Calu3 (cell line): ENCODE results near the gene ABTB2. TPM values are rescaled to one million over a fixed set of nuclear protein-coding genes. Genes with fewer than 3 reads are reported as not detected.

ENCODE experiments used
- BruUV-seq: library from RNA; stranded (reverse); fragments of 400-500 nt; replicated peaks from 2 replicates; lab custom pipeline; 2021; lab: Mats Ljungman, UMichigan
- CTCF ChIA-PET: fragments of 300-600 bp; sonication (Branson Sonifier 250); formaldehyde crosslinking; loops from one replicate; lab custom pipeline; 2022; ENCODE audit warnings: antibody characterized with exemption; lab: Charles Lee
- DNase-seq: peaks from one replicate; pipeline ENCODE4 v3.0.0; 2022
- H3K27ac Mint-ChIP-seq: one replicate; pipeline ENCODE4 v1.8.0; 2022; ENCODE audit warnings: mixed read lengths; ENCODE audit not compliant: unreplicated experiment
- H3K27me3 Mint-ChIP-seq: one replicate; pipeline ENCODE4 v1.8.0; 2022; ENCODE audit warnings: mixed read lengths; ENCODE audit not compliant: unreplicated experiment
- H3K36me3 Mint-ChIP-seq: one replicate; pipeline ENCODE4 v1.8.0; 2022; ENCODE audit warnings: mild to moderate bottlenecking, moderate library complexity, mixed read lengths; ENCODE audit not compliant: insufficient read depth, unreplicated experiment
- H3K4me1 Mint-ChIP-seq: one replicate; pipeline ENCODE4 v1.8.0; 2022; ENCODE audit warnings: mild to moderate bottlenecking, low read depth, mixed read lengths; ENCODE audit not compliant: unreplicated experiment
- H3K4me3 Mint-ChIP-seq: one replicate; pipeline ENCODE4 v1.8.0; 2022; ENCODE audit warnings: mild to moderate bottlenecking, low read depth, moderate library complexity, mixed read lengths; ENCODE audit not compliant: unreplicated experiment
- H3K9me3 Mint-ChIP-seq: one replicate; pipeline ENCODE4 v1.8.0; 2022; ENCODE audit warnings: low read depth, mixed read lengths; ENCODE audit not compliant: unreplicated experiment
- intact Hi-C: fragments of 100-400 bp; cut with micrococcal nuclease; formaldehyde crosslinking; loops from one replicate; pipeline ENCODE4 v1.10.0; 2022; ENCODE audit not compliant: unreplicated experiment
- total RNA-seq: library from RNA; stranded (reverse); gene quantifications from 2 replicates; pipeline ENCODE4 v1.2.3, GENCODE V29; 2022
- TF ChIP-seq, protein P1 (sequence below): fragments of 200-600 bp; IDR thresholded peaks from one replicate; pipeline ENCODE4 v1.8.0; 2022; ENCODE audit warnings: antibody characterized with exemption; ENCODE audit not compliant: unreplicated experiment

Gene ABTB2
- total RNA-seq, 1 experiment from 2014 or later, result 24.8 TPM

DNA sequence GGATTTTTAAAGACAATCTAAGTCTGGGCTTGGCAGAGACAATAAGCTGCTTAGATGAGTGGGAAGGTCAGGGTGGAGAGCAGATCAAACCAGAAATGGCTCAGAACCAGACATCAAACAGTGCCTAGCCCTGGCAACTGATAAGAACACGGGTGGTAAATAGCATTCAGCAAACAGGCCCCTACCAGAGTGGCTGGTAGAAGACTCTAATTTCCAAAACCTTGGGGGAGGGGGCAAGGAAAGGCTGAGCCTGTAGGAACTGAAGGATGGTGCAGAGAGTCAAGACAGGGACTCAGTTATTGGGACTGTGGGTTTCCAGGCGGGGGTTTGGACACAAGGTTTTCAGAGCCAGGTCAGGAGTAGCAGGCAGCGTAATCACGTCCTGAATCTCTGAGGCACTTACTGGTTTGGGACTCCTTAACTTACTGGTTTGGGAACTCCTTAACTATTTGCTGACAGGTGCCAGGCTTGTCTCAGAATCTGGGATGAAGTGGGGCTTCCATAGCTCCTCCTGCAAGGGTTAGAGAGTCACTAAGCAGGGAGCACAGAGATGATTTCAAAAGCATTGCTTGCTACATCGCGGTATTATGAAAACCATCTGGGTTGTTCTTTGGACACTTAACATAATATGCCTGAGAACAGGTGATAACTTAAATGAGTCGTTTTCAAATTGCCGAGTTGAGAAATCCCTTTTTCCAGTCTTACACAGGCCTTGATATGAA is 5.7 kb upstream of the ABTB2 start:
- Mint-ChIP-seq H3K27me3 (no peaks in the 10 kb centered on the region), H3K4me1 (peaks cover 14% of the 10 kb centered on the region), H3K27ac (no peak overlapping the region), H3K9me3 (no peaks in the 10 kb centered on the region), H3K36me3 (peaks cover 9% of the 10 kb centered on the region), H3K4me3 (no peak overlapping the region)
- CTCF ChIA-PET, result interaction anchor here (0.6 kb wide), 1 partner anchor 99 kb away, joined by 5 read pairs; no protein-coding TSS in a partner anchor
- intact Hi-C loops, result loop anchor here (10.0 kb wide), 1 partner anchor 531 kb away; no protein-coding TSS in a partner anchor
- no TSS peak for BruUV-seq
- TF ChIP-seq, protein P1, sequence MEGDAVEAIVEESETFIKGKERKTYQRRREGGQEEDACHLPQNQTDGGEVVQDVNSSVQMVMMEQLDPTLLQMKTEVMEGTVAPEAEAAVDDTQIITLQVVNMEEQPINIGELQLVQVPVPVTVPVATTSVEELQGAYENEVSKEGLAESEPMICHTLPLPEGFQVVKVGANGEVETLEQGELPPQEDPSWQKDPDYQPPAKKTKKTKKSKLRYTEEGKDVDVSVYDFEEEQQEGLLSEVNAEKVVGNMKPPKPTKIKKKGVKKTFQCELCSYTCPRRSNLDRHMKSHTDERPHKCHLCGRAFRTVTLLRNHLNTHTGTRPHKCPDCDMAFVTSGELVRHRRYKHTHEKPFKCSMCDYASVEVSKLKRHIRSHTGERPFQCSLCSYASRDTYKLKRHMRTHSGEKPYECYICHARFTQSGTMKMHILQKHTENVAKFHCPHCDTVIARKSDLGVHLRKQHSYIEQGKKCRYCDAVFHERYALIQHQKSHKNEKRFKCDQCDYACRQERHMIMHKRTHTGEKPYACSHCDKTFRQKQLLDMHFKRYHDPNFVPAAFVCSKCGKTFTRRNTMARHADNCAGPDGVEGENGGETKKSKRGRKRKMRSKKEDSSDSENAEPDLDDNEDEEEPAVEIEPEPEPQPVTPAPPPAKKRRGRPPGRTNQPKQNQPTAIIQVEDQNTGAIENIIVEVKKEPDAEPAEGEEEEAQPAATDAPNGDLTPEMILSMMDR, result no peak
- no peak for DNase-seq

GRCh38 chr11:34360046-34360445 is 2.2 kb upstream of the ABTB2 start:
- Mint-ChIP-seq H3K4me1 (peaks cover 23% of the 10 kb centered on the region), H3K4me3 (no peak overlapping the region), H3K9me3 (no peaks in the 10 kb centered on the region), H3K27ac (no peak overlapping the region), H3K36me3 (peaks cover 41% of the 10 kb centered on the region), H3K27me3 (no peaks in the 10 kb centered on the region)
- TF ChIP-seq, protein P1, result no peak
- CTCF ChIA-PET, result no interaction called here
- intact Hi-C loops, result loop anchor here (10.0 kb wide), 1 partner anchor 535 kb away; no protein-coding TSS in a partner anchor
- DNase-seq, result no peak
- BruUV-seq, result no TSS peak

DNA sequence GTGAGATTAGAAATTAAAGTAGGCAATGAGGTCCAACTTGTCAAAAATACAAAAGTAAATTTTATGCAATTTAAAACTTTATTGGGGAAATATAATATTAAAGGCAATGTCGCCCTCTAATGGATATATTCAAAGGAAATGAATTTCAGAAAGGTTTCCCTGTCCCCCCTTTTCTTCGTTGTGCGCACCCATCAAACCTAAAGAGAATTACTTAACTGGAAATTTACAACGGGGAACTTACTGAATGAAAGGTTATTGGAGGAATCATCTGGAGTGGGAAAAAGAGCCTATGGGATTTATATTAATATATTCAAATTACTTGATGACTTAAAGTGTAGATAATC is 1.7 kb upstream of the ABTB2 start:
- TF ChIP-seq, protein P1, result no peak
- Mint-ChIP-seq H3K36me3 (peaks cover 46% of the 10 kb centered on the region), H3K4me1 (peaks cover 28% of the 10 kb centered on the region), H3K9me3 (no peaks in the 10 kb centered on the region), H3K27ac (peak overlapping the region; percentile 82), H3K27me3 (no peaks in the 10 kb centered on the region), H3K4me3 (peak overlapping the region; percentile 82)
- DNase-seq, result no peak
- BruUV-seq, result no TSS peak
- intact Hi-C loops, result loop anchor here (1.0 to 10.0 kb wide), 6 partner anchors 97 to 502 kb away; partner anchors contain the start of gene CAPRIN1
- CTCF ChIA-PET, result no interaction called here

- no peaks in the 10 kb centered on the region for H3K9me3 Mint-ChIP-seq
- DNase-seq, result peak; percentile 76
- TSS peak; percentile 64 for BruUV-seq
- intact Hi-C loops, result loop anchor here (1.0 to 10.0 kb wide), 6 partner anchors 97 to 502 kb away; partner anchors contain the start of gene CAPRIN1
- H3K4me3 Mint-ChIP-seq, result peak overlapping the region; percentile 82
- TF ChIP-seq, protein P1, result peak; percentile 91
- peak overlapping the region; percentile 82 for H3K27ac Mint-ChIP-seq
- CTCF ChIA-PET, result interaction anchor here (1.0 to 3.9 kb wide), 7 partner anchors 13 to 204 kb away, joined by 4 to 37 read pairs (median 7); no protein-coding TSS in a partner anchor
- H3K27me3 Mint-ChIP-seq, result no peaks in the 10 kb centered on the region
- H3K4me1 Mint-ChIP-seq, result peaks cover 34% of the 10 kb centered on the region
- H3K36me3 Mint-ChIP-seq, result peaks cover 46% of the 10 kb centered on the region
Observed at GRCh38 chr11:34358728-34359547, 1.1 kb upstream of the ABTB2 start.
